HL-60/S4 treated with phorbol 12-myristate 13-acetate at 8.2 ng/mL for 4 days and 3 days (cell line): ENCODE results near the gene HNRNPC.
"Not testable (repeated sequence)": the region's sequence is repeated elsewhere in the genome, so short reads cannot be mapped to it uniquely, and the experiment has no call there.

Source experiments
- in situ Hi-C: fragments of 300-500 bp; cut with MboI; formaldehyde crosslinking; loops from 2 replicates; pipeline ENCODE4 v1.15.0; 2022; ENCODE audit warnings: low sequenced_read_pairs

The HNRNPC gene

GRCh38 chr14:21213652-21214051, 55.6 kb downstream of the HNRNPC start:
- in situ Hi-C loops: no loop called here

- in situ Hi-C loops: not testable (repeated sequence)
Measured at GRCh38 chr14:21212824-21213223, 56.4 kb downstream of the HNRNPC start.

GRCh38 chr14:21211509-21211908, 57.7 kb downstream of the HNRNPC start:
- in situ Hi-C loops: no loop called here

GRCh38 chr14:21210023-21210422, 59.2 kb downstream of the HNRNPC start:
- in situ Hi-C loops: no loop called here

DNA sequence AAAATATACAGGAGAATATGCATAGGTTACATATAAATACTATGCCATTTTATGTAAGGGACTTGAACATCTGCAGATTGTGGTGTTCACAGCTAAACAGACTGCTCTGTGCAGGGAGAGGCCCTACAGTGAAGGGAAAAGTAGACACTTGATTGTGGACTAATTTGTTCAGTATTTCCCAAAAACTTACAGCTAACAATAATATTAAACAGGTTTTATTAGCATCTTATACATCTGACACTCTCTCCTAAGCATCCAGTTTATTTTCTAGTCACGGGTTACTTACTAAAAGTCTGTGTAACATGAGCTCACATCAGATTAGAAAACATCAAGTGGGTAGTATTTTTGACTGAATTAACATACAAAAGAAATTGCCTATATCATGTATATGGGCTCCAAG, 60.1 kb downstream of the HNRNPC start:
- in situ Hi-C loops: no loop called here

DNA sequence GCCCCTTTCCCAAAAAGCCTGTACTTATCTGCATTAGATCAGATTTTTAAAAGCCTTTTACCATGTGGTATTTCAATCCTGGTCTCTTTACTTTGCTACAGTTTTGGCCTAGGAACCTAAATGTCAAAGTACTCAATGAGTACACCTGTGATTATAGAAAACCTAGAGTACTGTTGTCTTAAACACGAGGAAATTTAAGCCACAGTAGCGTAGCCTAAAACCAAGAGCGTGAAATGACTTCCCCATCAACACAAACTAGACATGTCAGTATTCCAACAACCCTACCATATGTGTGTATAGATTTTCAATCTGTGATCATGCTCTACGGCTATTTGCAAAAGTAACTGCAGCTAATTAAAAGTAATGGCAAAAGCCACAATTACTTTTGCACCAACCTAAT, 60.7 kb downstream of the HNRNPC start:
- in situ Hi-C loops: no loop called here

- in situ Hi-C loops: no loop called here
Measured at GRCh38 chr14:21206753-21207684, 62.2 kb downstream of the HNRNPC start.

DNA sequence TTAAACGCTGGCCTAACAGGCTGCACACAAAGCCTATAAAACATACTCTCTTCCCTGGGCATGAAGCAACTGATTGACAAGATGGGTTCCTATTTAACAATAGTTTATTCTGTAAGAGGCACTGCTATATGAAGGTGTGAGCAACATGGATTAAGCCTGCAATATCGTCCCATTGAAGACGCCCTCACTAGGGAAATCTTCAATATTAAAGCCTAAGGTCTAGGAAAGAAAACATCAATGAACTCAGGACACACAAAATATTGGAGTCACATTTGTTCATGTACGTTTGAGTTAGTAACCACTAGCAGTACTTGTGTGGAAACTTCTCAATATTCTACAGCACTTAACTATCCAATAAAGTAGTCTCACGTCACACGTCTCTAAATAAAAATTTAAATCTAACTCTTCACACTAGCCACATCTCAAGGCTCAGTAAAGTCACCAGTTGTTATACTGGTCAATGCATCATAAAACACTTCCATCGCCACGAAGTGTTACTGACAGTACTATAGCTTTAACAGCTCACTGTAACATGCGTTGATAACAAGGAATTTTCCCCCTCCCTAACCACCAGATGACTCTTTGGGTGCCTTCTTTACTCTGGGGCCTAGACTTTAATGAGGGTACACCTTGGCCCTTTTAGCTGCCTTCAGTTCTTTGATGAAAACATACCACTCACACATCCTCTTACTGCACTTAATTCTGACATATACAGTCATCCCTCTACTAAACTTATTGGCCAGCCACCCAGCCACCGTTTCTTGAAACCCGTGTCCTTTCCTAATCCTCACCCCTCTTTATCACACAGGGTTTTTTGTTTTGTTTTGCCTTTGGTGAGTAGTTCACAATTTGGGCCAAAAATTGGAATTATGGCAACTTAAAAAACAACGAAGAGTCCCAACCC, 63.3 kb downstream of the HNRNPC start:
- in situ Hi-C loops: no loop called here

DNA sequence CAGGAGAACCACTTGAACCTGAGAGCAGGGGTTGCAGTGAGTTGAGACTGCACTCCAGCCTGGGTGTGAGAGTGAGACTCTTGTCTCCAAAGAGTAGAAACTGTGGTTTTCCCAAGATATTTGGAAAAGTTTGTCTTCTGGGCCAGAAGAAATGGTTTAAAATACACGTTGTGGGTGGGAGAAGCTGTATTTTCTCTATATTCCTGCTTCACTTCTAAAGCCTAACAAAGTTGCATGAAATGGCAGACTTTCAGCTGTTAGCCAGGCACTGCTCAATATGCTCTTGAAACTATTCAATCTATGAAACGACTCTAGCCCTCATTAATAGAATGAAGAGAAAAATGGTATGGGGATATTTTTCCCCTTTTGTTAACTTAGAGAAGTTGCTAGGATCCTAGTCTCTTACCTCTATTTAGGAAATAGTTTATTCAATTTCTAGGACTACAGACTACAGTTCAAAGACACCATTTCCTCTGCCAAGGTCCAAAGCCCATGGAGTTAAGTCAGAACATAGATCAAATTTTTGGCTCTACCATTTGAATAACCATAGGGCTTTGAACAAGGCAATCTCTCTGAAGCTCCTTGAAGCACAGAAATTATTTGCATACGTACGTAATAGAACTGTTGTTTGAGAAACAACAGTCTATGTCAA, 64.1 kb downstream of the HNRNPC start:
- in situ Hi-C loops: no loop called here

DNA sequence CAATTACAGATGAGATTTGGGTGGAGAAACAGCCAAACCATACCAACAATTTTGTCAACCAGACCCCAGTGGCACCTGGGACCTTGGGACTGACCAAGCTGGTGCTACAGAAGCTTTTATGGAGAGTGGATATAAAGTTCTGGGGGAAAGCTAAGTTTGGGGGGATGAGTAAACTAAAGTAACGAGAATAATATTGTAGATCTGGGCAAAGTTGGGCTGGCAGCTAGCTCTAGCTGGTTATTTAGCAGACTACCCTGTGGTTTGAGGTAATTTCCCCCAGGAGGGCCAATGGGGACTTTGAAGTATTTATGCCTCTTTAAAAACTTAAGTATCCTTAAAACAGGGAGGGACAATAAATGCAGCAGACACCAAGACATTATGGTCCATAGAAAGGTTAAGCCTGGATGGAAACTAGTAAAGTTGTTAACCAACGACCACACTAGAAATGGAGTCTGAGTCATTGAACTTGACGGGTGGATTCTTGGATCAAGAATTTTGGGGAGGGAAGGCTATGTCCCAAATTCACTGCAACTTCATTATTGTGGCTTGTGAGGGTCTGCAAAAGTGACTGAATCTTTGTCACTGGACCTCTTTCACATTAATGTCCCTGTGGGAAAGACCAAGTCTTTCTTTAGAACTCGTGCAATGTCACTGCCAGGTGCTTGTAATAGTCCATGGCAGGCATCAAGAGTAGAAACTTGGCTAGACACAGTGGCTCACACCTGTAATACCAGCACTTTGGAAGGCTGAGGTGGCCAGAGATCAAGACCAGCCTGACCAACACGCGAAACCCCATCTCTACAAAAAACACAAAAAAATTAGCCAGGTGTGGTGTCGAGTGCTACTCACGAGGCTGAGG, 64.8 kb downstream of the HNRNPC start:
- in situ Hi-C loops: no loop called here

DNA sequence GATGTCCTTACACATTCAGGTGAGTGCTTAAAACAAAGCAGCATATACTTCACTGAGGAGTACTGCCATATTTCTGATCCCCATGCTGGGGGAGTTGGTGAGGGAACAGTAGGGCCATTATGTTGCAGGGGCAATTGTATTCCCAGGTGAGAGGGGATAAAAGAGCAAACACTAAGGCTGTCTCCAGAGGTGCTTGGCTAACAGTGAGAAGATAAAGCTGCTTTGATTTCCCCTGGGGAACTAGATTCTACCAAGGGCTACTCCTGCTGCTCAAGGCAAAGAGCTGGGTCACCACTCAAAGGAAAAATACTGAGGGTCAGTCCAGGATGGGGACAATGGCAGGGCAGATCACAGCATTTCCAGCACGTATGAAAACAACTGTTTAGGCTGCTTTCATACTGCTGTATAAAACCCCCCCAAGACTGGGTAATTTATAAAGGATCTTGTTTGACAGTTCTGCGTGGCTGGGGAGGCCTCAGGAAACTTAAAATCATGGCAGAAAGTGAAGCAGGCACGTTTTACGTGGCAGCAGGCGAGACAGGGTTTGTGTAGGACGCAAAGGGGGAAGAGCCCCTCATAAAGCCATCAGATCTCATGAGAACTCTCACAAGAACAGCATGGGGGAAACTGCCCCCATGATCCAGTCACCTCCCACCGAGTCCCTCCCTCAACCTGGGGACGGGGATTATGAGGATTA, 65.6 kb downstream of the HNRNPC start:
- in situ Hi-C loops: no loop called here

DNA sequence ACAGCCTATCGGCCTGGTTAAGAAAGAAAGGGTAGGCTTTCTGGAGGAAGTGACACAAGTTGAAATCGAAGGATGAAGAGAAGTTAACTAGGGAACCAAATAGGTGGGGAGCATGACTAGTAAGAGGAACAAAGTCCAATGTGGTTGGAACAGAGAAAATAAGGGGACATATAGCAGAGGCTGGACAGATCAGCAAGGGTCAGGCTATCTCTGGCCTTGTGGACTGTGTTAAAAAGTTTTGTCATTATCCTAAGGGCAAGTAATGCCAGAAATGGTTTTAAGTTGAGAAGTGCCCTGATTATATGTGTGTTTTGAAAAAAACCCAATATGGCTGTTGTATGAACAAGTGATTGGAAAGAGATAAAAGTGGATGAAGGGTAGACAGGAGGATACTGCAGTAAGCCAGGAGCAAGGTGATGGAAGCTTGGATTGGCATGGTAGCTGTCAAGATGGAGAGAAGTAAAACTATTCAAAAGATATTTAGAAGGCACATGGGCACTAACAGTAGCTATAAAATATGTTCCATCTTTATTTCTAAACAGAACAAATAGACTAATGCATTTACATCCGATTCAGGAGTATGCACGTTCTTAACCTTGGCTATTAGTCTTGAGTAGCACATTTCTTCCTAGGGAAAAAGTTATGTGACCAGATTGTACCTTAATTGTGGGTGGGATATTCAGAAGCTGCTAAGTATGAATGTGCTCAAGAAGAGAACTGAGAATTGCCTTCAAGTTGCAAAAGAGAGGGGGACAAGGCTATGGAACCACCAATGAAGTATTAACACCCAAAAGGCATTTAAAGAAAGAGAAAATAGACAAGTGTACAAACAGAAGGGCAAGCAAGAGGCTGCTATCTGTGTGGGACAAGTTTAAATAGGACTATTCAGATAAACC, 66.5 kb downstream of the HNRNPC start:
- in situ Hi-C loops: no loop called here

GRCh38 chr14:21201732-21202462, 67.3 kb downstream of the HNRNPC start:
- in situ Hi-C loops: no loop called here

DNA sequence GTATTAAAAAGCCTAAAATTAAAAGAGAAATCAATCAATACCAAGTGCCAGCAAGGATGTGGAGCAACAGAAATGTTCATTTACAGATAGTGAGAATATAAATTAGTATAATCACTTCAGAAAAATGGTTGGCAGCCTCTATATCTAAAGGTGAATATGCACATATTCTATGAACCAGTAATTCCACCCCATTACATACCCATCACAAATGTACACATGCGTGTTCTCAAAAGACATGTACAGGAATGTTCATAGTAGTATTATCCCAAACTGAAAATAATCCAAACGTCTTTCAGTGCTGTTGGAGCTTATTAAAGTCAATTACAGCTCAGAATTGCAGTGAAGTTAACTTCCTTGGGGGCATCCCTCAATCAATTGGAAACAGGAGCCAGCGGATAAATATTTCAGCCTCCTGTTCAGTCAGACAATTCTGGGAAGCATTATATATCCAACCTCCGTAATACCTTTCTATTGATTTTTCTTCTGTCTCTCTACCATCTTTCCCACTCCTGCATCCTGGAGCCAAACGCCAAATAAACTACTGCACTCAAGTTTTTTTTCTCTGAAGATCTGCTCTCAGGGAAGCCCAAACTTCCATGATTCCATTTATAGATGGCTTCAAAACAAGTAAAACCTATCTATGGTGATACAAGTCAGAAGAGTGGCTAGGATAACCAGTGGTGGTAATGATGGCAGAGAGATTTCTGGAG, 68.3 kb downstream of the HNRNPC start:
- in situ Hi-C loops: no loop called here

DNA sequence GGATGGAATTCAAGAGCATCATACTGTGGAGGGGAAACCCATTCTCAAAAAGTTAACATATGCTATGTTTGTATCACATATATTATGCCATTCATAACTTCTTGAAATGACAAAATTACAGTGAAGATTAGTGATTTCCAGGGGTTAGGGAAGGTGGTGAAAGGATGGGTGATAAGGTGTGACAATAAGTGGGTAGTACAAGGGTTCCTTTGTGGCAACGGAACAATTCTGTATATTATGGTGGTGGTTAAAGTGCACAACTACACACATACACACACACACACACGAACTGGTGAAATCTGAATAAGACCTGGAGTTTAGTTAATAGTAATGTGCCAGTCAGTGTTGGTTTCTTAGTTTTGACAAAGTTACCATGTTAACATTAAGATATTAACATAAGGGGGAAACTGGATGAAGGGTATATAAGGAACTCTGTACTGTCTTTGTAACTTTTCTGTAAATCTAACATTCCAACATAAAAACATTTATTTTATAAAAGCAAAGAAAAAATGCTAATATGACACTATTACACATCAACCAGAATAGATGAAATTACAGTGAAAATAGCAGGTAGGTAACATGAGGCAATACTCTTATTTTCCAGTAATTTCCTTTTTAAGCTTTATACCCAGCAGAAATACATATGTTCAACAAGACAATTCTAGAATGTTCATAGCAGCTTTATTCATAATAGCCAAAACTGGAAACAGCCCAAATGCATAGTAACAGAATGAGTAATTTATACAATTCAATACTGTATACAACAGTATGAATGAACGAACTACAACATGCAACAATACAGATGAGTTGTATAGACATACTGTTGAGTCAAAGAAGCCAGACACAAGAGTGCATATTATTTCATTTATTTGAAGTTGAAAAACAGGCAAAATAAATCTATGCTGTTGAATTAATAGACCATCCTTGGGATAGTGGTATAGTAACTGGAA, 69.4 kb downstream of the HNRNPC start:
- in situ Hi-C loops: no loop called here
